ENCODE measurements around the gene EXOC8.

DNA sequence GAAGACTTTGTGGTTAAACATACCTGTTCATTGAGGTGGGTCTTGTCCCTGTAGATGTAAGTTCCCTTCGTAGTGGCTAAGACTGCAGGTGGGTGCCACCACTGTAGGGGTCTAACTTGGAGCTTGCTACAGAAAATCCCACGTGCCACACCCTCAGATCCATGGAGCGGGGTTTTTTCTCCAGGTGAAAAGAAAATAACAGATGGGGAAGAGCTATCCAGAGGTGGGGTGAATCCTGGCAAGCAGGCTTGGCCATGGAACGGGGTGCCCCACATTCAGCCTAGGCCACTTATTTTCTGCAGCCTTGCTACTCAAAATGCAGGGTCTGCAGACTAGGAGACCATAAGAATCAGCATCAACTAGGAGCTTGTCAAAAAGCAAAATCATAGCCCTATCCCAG lies 24.0 kb downstream of the EXOC8 start:
- TF ChIP-seq, protein P1, sequence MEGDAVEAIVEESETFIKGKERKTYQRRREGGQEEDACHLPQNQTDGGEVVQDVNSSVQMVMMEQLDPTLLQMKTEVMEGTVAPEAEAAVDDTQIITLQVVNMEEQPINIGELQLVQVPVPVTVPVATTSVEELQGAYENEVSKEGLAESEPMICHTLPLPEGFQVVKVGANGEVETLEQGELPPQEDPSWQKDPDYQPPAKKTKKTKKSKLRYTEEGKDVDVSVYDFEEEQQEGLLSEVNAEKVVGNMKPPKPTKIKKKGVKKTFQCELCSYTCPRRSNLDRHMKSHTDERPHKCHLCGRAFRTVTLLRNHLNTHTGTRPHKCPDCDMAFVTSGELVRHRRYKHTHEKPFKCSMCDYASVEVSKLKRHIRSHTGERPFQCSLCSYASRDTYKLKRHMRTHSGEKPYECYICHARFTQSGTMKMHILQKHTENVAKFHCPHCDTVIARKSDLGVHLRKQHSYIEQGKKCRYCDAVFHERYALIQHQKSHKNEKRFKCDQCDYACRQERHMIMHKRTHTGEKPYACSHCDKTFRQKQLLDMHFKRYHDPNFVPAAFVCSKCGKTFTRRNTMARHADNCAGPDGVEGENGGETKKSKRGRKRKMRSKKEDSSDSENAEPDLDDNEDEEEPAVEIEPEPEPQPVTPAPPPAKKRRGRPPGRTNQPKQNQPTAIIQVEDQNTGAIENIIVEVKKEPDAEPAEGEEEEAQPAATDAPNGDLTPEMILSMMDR (IDR thresholded peaks at IDR 0.05 in 2 of 3, conservative IDR thresholded peaks at IDR 0.05 in 1 of 3; ENCODE audit: borderline replicate concordance in 1 of 3, insufficient read depth in 1 of 3, low read depth in 2 of 3, low read length in 2 of 3): no peak
- TF ChIP-seq POLR2A (IDR thresholded peaks at IDR 0.05; ENCODE audit: borderline replicate concordance, extremely low read depth, insufficient read depth, insufficient read length): no peak
- no peak for TF ChIP-seq JUND (IDR thresholded peaks at IDR 0.05)
- TF ChIP-seq, protein P2, sequence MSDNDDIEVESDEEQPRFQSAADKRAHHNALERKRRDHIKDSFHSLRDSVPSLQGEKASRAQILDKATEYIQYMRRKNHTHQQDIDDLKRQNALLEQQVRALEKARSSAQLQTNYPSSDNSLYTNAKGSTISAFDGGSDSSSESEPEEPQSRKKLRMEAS (IDR thresholded peaks at IDR 0.05): no peak
- TF ChIP-seq SRF (IDR thresholded peaks at IDR 0.05; ENCODE audit: low read depth): no peak
- no peak for TF ChIP-seq POLR2AphosphoS5 (IDR thresholded peaks at IDR 0.05; ENCODE audit: low read depth, low read length)
- TF ChIP-seq ZNF274 (IDR thresholded peaks at IDR 0.05; ENCODE audit: low read depth, low read length): no peak

All from HCT116 (cell line).